Activated T-cell treated with anti-CD3 and anti-CD28 coated beads for 24 hours (primary cell): Measurements from ENCODE around the gene MOV10L1.

Experiments
- DNase-seq: peaks from one replicate; pipeline ENCODE4 v3.0.0-alpha.2; 2020; ENCODE audit warnings: low read depth

MOV10L1 gene

GRCh38 chr22:50089682-50090411 lies at the start of gene MOV10L1:
TSS of gene MOV10L1 (plus strand) at chr22:50090006. CDS start at chr22:50090089, 83 bp downstream.
- peak; percentile 4 for DNase-seq

- no peak for DNase-seq
These were observed 49.1 kb upstream of the MOV10L1 start for GRCh38 chr22:50040717-50041116.

- no peak for DNase-seq
These were observed 48.3 kb upstream of the MOV10L1 start for GRCh38 chr22:50041361-50042065.

- DNase-seq, result no peak
These were observed 45.2 kb upstream of the MOV10L1 start for GRCh38 chr22:50044485-50045118.

GRCh38 chr22:50045211-50046018 lies 44.4 kb upstream of the MOV10L1 start:
- no peak for DNase-seq

- no peak for DNase-seq
These were observed 43.8 kb upstream of the MOV10L1 start for GRCh38 chr22:50046019-50046415.

- no peak for DNase-seq
These were observed 43.1 kb upstream of the MOV10L1 start for GRCh38 chr22:50046481-50047245.

GRCh38 chr22:50047346-50047745 lies 42.5 kb upstream of the MOV10L1 start:
- DNase-seq, result no peak

GRCh38 chr22:50048061-50048765 lies 41.6 kb upstream of the MOV10L1 start:
- DNase-seq, result no peak

- DNase-seq, result no peak
These were observed 41.0 kb upstream of the MOV10L1 start for GRCh38 chr22:50048836-50049235.

- no peak for DNase-seq
These were observed 40.3 kb upstream of the MOV10L1 start for GRCh38 chr22:50049299-50050195.

- no peak for DNase-seq
These were observed 37.9 kb upstream of the MOV10L1 start for GRCh38 chr22:50051930-50052329.

GRCh38 chr22:50053861-50054260 lies 35.9 kb upstream of the MOV10L1 start:
- DNase-seq, result no peak

- no peak for DNase-seq
These were observed 33.4 kb upstream of the MOV10L1 start for GRCh38 chr22:50056214-50056972.

- DNase-seq, result no peak
These were observed 32.3 kb upstream of the MOV10L1 start for GRCh38 chr22:50057278-50058060.

GRCh38 chr22:50058061-50058905 lies 31.5 kb upstream of the MOV10L1 start, which contains the start of gene TTLL8:
TSS of gene TTLL8 (minus strand) at chr22:50058298.
- DNase-seq, result no peak
